Stimulated activated CD4-positive, alpha-beta T cell treated with anti-CD3 and anti-CD28 coated beads, Interleukin-12 subunit alpha, Interleukin-12 subunit beta, amount 100 ng/mL, for 24 hours (primary cell): Measurements from ENCODE around the gene HTR3E.
A peak's percentile ranks its signal among the peaks of the same experiment; 100 is the strongest.
"Not testable (repeated sequence)": the region's sequence is repeated elsewhere in the genome, so short reads cannot be mapped to it uniquely, and the experiment has no call there.

Experiments
- DNase-seq, 2 experiments: peaks; one replicate each; pipeline ENCODE4 v3.0.0-alpha.2; 2020; ENCODE audit warnings: low read depth in 2 of 2

The HTR3E gene

GRCh38 chr3:184110316-184110725 is 13.5 kb downstream of the HTR3E start:
- DNase-seq: no peak

- DNase-seq: no peak
Observed at GRCh38 chr3:184116017-184116416, 19.2 kb downstream of the HTR3E start.

- DNase-seq: no peak
Observed at GRCh38 chr3:184117636-184118035, 20.8 kb downstream of the HTR3E start.

GRCh38 chr3:184121031-184121430 is 24.2 kb downstream of the HTR3E start:
- not testable (repeated sequence) for DNase-seq

- DNase-seq: no peak
Observed at GRCh38 chr3:184126006-184126405, 29.1 kb downstream of the HTR3E start.

DNA sequence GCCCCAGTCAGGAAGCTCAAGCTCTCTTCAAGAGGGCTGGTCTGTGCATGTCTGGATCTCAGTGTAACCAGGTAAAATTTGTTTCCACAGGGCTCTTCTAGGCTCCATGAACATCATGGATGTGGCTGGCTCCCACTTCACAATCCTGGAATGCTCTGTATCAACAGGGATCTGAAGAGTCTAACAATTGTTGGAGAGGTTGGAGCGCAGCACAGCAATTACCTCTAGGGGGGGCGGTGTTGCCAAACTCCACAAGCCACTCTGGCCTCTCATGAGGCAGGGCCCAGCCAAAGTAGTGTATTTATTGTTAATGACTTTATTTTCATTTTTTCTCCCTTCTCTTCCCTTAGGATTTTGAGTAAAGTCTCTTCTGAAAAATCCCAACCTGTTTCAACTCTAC is 32.1 kb downstream of the HTR3E start:
- DNase-seq: no peak

DNA sequence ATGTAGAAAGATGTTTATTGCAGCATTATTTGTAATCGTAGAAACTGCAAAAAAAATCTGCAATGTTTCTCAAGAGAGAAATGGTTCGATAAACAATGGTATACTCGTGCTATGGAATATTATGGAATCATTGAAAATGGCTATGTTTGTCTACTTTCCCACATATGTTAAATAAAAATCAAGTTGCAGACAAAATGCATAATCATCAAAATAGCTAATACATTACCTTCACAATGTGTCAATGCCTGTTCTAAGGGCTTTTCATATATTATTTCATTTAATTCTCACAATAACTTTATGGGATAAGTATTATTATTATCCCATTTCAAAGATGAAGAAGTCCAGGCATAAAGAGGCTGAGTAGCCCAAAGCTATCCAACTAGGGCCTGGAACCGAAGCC is 36.1 kb downstream of the HTR3E start:
- no peak for DNase-seq

- peak; percentile 46 to 70 for DNase-seq
Observed at GRCh38 chr3:184133840-184134745, 37.2 kb downstream of the HTR3E start.

GRCh38 chr3:184134746-184135148 is 37.9 kb downstream of the HTR3E start:
- DNase-seq: no peak

- peak; percentile 79 to 84 for DNase-seq
Observed at GRCh38 chr3:184135149-184135910, 38.5 kb downstream of the HTR3E start, which contains the start of gene EIF2B5. EIF2B5 (plus strand) TSS chr3:184135358; CDS start chr3:184135386, 28 bp downstream.

DNA sequence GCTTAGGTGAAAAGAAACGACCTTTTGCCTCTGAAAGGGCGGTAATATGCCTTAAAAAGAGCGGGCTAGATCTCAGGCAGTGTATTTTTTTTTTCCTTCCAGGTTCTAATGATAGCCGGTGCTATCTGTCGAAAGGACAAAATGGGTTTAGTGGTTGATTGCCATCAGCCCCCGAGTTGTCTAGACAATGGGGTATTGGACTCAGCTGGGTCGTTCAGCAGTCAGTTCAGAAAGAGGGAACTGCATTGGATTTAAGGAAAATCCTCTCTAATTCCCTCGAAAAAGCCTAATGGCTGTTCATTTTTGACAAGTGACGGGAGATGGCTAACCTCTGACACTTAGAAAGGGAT is 39.0 kb downstream of the HTR3E start:
- no peak for DNase-seq

- DNase-seq: no peak
Observed at GRCh38 chr3:184140436-184140835, 43.6 kb downstream of the HTR3E start.

GRCh38 chr3:184142199-184142598 is 45.3 kb downstream of the HTR3E start:
- DNase-seq: no peak

DNA sequence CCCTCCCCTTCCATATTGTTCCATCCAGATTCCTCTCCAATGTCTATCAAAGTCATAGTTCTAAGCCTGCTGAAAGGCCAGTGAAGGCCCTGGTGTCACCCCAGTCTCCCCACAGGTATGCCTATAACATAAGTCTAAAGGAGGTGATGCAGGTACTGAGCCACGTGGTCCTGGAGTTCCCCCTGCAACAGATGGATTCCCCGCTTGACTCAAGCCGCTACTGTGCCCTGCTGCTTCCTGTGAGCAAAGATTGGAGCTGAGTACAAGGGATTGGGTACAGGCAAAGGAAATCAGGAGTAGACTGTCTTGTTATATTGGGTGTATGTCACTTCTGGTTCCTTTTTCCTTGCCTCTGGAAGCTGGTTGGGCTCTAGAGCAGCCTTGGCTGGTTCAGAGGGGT is 46.5 kb downstream of the HTR3E start:
- no peak for DNase-seq

DNA sequence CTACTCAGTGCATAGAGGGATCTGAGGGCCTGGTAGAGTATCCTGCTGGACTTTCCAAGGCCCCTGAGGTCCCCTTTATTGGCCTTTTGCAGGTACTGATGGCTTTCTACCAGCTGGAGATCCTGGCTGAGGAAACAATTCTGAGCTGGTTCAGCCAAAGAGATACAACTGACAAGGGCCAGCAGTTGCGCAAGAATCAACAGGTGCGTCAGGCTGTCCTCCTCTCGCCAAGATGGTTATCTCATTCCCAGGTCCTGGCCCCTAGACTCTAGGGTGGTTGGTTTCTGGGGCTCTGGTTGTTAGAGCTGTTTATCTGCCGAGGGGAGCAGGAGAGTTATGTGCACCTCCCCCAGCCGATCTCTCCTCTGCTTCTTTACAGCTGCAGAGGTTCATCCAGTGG is 47.6 kb downstream of the HTR3E start:
- no peak for DNase-seq

GRCh38 chr3:184145111-184145524 is 48.3 kb downstream of the HTR3E start:
- no peak for DNase-seq

- DNase-seq: no peak
Observed at GRCh38 chr3:184145751-184146270, 48.9 kb downstream of the HTR3E start.

DNA sequence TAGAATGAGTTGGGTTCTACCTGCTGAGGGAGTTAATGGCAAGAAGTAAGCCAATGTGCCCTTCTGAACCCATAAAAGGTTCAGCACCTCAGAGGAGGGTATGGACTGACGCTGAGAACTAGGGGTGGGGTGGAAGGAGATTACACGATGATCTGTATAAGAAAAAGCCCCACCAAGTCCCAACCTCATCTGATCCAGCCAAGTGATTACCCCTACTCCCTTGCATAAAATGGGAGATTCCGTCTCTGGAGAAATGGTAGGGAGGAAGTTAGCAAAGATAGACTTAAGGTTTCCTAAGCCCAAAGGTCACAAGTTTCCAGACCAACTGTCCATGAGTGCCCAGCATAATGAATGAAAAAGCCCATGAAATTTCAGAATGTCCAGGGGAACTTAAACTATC is 51.2 kb downstream of the HTR3E start:
- no peak for DNase-seq

DNA sequence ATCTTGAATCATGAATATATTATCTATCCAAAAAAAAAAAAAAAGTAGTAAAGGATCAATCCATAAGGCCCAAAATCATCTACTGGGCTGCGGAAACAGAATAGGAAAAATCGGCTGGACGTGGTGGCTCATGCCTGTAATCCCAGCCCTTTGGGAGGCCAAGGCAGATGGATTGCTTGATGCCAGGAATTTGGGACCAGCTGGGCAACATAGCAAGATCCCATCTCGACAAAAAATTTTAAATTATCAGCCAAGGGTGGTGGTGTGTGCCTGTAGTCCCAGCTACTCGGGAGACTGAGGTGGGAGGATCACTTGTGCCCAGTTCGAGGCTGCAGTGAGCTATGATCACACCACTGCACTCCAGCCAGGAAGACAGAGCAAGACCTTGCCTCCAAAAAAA is 52.3 kb downstream of the HTR3E start:
- no peak for DNase-seq

DNA sequence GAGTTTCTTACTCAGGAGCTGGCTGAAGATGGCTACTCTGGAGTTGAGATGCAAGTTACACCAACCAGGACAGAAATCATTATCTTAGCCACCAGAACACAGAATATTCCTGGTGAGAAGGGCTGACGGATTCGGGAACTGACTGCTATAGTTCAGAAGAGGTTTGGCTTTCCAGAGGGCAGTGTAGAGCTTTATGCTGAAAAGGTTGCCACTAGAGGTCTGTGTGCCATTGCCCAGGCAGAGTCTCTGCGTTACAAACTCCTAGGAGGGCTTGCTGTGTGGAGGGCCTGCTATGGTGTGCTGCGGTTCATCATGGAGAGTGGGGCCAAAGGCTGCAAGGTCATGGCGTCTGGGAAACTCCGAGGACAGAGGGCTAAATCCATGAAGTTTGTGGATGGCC is 52.9 kb downstream of the HTR3E start:
- not testable (repeated sequence) for DNase-seq

- peak in 1 of 2 experiments; percentile 24 for DNase-seq
Observed at GRCh38 chr3:184154885-184155643, 58.2 kb downstream of the HTR3E start, which contains the start of gene DVL3. DVL3 (plus strand) TSS chr3:184155377; CDS start chr3:184155636, 259 bp downstream.
